ENCODE measurements around the gene HFM1.

The HFM1 gene

DNA sequence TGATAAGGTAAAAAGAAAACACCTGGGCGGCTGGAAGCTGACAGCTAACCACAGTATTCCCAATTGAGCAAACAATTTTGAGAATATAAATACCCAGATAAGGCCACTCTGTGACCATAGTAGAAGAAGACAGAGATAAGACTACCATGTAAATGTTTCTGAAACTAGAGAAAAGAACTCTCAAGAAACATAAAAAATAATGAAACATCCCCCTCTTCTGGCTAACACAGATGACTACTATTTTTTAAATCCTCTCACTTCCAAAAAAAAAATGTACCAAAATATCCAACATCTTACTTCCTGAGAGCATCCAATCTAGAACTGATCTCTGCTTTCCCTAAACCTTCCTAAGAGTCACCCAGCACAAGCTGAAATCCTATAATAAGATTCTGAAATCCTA lies 125.9 kb downstream of the HFM1 start:
- DNase-seq (ENCODE audit: low read depth in 2 of 2, low spot score in 1 of 2): no peak

DNA sequence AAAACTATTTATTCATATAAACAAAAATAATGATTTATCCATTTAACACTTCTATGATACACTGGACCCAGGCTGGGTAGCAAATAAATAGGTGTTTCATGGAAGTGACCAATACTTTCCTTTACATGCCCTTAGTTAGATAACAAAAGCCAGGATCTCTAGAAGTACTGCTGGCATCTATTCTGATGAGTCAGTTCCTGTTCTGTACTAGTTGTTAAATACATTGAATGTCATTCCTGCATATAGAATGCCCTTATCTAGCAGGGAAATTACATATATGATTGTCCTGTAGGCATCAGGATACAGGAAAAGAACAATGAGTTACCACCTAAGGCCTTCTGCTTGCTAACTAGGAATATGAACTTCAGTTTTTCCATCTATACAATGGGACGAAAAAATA lies 130.8 kb downstream of the HFM1 start:
- no peak for DNase-seq (ENCODE audit: low read depth in 2 of 2, low spot score in 1 of 2)

DNA sequence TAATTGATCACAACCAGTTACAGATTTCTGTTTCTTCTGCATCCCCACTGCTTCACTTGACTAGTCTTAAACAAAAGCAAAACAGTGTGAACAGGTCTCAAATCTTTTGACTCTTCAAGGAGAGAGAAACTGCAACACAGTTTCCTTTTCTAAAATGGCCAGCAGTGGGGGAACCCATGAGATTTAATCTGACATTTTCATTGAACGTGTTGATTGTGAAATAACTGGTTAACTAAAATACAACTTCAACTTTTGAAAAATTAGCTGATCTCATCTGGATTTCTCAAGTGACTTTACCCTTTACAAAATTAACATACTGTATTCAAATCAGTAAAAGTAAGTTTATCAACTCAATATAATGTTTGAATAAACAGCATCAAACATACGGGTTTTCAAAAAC lies 143.0 kb downstream of the HFM1 start:
- no peak for DNase-seq (ENCODE audit: low read depth in 2 of 2, low spot score in 1 of 2)

DNA sequence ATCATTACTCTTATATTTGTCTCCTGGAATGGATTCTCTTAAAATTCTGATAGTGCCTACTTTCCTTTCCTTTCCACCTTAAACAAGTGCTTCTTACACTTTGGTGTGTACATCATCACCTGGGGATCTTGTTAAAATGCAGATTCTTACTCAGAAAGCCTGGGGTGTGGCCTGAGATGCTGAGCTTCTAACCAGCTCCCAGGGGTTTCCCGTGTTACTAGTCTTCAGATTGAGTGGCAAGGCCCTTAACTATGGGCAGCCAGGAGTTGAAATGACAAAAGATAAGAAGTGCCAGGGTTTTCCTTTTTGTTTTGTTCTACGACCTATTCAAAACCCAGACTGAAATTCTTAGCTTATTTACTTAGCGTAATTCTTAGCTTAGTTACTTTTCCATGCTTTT lies 159.2 kb downstream of the HFM1 start:
- no peak for DNase-seq (ENCODE audit: low read depth in 2 of 2, low spot score in 1 of 2)

DNA sequence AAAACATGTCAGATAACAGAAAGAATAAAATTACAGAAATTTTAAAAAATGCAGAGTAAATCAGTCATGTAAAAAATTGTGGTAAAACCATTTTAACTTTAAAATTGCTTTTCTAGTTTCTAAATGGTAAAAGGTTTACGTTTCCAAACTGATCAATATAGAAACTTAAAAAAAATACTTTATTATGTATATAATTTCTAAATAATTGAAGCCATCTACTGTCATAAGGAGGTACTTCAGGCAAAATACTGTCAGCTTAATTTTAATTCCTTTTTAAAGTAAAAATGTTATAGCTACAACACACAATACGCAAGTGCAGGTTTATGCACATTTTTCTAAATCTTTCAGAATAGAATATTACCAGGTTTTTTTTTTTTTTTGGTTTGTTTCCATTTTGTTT lies 159.9 kb downstream of the HFM1 start:
- no peak for DNase-seq (ENCODE audit: low read depth in 2 of 2, low spot score in 1 of 2)

DNA sequence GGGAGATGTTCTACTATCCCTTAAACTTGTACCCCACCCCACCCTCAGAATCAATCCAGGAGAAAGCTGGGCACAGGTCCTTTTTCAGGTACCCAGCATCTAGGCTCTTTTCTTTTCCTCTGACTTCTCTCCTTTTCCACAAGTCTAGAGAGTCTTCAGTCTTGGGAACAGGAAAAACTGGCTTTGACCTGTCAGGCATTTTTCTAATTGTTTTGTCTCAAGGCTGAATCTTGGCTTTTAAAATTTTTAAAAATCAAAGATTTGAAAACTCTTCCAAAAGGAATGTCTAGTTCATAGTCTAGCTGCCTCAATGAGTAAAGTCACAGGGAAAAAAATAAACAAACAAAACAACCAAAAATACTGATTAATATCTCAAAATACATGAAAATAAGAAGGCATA lies 161.5 kb downstream of the HFM1 start:
- DNase-seq (ENCODE audit: low read depth in 2 of 2, low spot score in 1 of 2): no peak

DNA sequence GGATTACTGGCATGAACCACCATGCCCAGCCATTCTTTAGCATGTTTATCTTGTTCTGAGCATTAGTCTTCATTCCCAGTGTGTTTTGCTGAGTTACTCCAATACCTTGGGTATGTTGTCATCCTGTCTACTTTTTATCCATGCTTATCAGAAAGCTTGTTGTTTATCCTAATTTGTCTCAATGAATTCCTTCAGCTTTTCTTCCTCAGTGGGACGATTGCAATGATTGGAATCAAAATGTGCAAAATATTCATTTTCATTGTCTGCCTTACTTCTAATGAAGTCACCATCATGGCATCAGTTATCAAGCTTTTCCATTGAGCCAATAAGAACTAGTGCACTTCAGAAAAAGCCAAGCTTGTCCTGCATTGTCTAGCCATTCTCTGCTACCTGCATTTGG lies 170.5 kb downstream of the HFM1 start:
- no peak for DNase-seq (ENCODE audit: low read depth in 2 of 2, low spot score in 1 of 2)

DNA sequence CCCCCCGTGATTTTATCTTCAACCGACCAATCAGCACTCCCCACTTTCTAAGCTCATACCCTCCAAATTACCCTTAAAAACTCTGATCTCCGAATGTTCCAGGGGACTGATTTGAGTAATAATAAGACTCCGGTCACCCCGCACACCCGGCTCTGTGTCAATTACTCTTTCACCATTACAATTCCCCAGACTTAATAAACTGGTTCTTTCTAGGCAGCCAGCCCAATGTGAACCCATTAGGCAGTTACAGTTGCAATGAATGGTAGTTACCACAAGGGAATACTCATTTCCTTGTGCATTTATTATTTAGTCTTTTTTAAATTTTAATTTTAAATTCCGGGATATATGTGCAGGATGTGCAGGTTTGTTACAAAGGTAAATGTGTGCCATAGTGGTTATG lies 177.9 kb downstream of the HFM1 start:
- DNase-seq (ENCODE audit: low read depth in 2 of 2, low spot score in 1 of 2): no peak

DNA sequence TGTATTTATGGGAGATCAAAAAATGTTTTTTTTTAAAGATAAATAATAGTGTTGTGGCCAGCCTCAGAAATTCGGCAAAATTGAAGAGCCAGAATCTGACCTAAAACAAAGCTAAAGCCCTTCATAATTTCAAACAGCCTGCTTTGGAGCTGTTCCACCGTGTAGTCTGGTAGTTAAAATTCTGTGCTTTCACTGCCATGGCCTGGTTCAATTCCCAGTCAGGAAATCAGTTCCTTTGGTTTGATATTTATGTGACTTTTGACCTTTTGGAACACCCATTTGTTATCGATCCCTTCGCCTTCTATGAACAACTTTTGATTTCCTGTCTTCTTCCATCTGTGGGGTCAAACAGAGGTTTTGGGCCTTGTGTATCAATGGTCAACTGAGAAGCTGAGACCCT lies 179.8 kb downstream of the HFM1 start:
- DNase-seq (ENCODE audit: low read depth in 2 of 2, low spot score in 1 of 2): no peak

DNA sequence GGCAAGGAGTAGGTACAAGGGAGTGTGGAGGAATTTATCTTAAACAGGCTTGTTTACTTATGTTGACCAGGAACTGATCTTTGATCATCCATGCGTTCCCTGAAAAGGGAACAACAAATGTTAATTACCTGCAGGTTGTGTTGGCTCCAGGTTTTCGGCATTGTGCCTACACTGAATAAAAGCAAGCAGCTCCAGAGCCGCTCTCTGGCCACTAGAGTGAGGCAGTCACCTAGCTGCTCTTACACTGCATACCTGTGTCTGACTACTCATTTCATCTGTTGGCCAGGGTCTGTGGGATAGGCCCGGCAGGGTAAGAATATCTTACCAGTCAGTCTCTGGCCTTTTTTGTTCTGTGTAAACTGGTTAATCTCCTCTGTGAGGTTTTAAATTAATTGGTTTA lies 183.6 kb downstream of the HFM1 start:
- no peak for DNase-seq (ENCODE audit: low read depth in 2 of 2, low spot score in 1 of 2)

DNA sequence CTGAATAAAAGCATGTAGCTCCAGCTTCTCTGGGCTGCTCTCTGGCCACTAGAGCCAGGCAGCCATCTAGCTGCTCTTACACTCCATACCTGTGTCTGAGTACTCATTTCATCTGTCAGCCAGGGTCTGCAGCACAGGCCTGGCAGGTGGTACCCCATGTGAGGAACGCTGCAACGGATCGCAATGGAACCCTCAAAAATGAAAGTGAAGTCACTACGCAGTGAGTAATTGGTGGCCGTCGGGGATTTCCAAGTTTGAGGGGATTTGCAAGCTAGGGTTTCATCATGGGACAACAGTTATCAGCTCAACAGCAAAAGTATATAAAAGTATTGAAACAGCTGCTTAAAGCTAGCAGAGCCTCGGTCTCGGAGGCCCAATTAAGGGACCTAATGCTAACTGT lies 186.7 kb downstream of the HFM1 start:
- DNase-seq (ENCODE audit: low read depth in 2 of 2, low spot score in 1 of 2): no peak
